GM23338 (cell line): ENCODE results near the gene KDM6A. TPM values are rescaled to one million over a fixed set of nuclear protein-coding genes. Genes with fewer than 3 reads are reported as not detected.
A peak's percentile ranks its signal among the peaks of the same experiment; 100 is the strongest.

ENCODE experiments used
- ATAC-seq: fragments of 200-7000 bp; cut with Tn5 transposase; 3 replicates; pipeline ENCODE4 v1.9.1; 2020
- DNase-seq: peaks from one replicate; pipeline ENCODE4 v3.0.0-alpha.2; 2015; ENCODE audit warnings: low spot score
- H2AFZ ChIP-seq: fragments of 200-600 bp; sonication (generic); 2 replicates; pipeline ENCODE4 v1.8.0; 2016; ENCODE audit warnings: antibody characterized with exemption, mild to moderate bottlenecking, moderate library complexity
- H3F3A ChIP-seq: fragments of 200-600 bp; sonication (generic); replicated peaks from 2 replicates; pipeline ENCODE4 v1.8.0; 2017; ENCODE audit warnings: antibody characterized with exemption, mixed run types, low read depth
- H3K27ac ChIP-seq: fragments of 200-600 bp; sonication (generic); 2 replicates; pipeline ENCODE4 v1.6.1; 2016; ENCODE audit warnings: low read depth
- H3K27me3 ChIP-seq: fragments of 200-600 bp; sonication (generic); 2 replicates; pipeline ENCODE4 v1.8.0; 2016; ENCODE audit warnings: mild to moderate bottlenecking, mixed run types, moderate library complexity; ENCODE audit not compliant: insufficient read depth
- H3K36me3 ChIP-seq: fragments of 200-600 bp; sonication (generic); 2 replicates; pipeline ENCODE4 v1.8.0; 2016; ENCODE audit warnings: mild to moderate bottlenecking; ENCODE audit not compliant: insufficient read depth
- H3K4me1 ChIP-seq: fragments of 200-600 bp; sonication (generic); 2 replicates; pipeline ENCODE4 v1.8.0; 2016; ENCODE audit warnings: mild to moderate bottlenecking, moderate library complexity; ENCODE audit not compliant: insufficient read depth
- H3K4me2 ChIP-seq: fragments of 200-600 bp; sonication (generic); 2 replicates; pipeline ENCODE4 v1.7.1; 2017; ENCODE audit warnings: mixed run types
- H3K4me3 ChIP-seq: fragments of 200-600 bp; sonication (generic); 2 replicates; pipeline ENCODE4 v1.6.1; 2016; ENCODE audit warnings: mixed run types
- H3K79me2 ChIP-seq: fragments of 200-600 bp; sonication (generic); replicated peaks from 2 replicates; pipeline ENCODE4 v1.8.0; 2017; ENCODE audit warnings: mild to moderate bottlenecking; ENCODE audit not compliant: insufficient read depth
- H3K9me2 ChIP-seq: fragments of 200-600 bp; sonication (generic); 2 replicates; pipeline ENCODE4 v1.8.0; 2017; ENCODE audit not compliant: insufficient read depth
- H4K20me1 ChIP-seq: fragments of 200-600 bp; sonication (generic); replicated peaks from 2 replicates; pipeline ENCODE4 v1.8.0; 2017; ENCODE audit warnings: mild to moderate bottlenecking; ENCODE audit not compliant: insufficient read depth
- H3K27ac Mint-ChIP-seq: 2 replicates; pipeline ENCODE4 v1.8.0; 2020; ENCODE audit warnings: inconsistent platforms, mild to moderate bottlenecking, moderate library complexity, mixed read lengths
- H3K27me3 Mint-ChIP-seq: 3 replicates; pipeline ENCODE4 v1.8.0; 2022; ENCODE audit warnings: low read depth, mild to moderate bottlenecking, moderate library complexity, mixed read lengths, inconsistent platforms; ENCODE audit not compliant: insufficient read depth, poor library complexity
- H3K36me3 Mint-ChIP-seq: 3 replicates; pipeline ENCODE4 v1.8.0; 2021; ENCODE audit warnings: low read depth, mild to moderate bottlenecking, inconsistent platforms, moderate library complexity, mixed read lengths
- H3K4me1 Mint-ChIP-seq: 3 replicates; pipeline ENCODE4 v1.8.0; 2020; ENCODE audit warnings: mild to moderate bottlenecking, inconsistent platforms, mixed read lengths
- H3K4me3 Mint-ChIP-seq: 3 replicates; pipeline ENCODE4 v1.8.0; 2021; ENCODE audit warnings: moderate library complexity, mild to moderate bottlenecking, inconsistent platforms, mixed read lengths
- H3K9me3 Mint-ChIP-seq: 3 replicates; pipeline ENCODE4 v1.8.0; 2020; ENCODE audit warnings: moderate library complexity, mild to moderate bottlenecking, inconsistent platforms, mixed read lengths
- CREB1 ChIP-seq: fragments of 250-450 bp; sonication (Bioruptor Pico); IDR thresholded peaks from 2 replicates; pipeline ENCODE4 v1.5.0; 2020; ENCODE audit warnings: low read depth, mild to moderate bottlenecking, moderate library complexity
- CTCF ChIP-seq, 2 experiments: fragments of 200-600 bp in 1 of 2; sonication (generic) in 1 of 2; conservative IDR thresholded peaks; 2 replicates each; pipeline versions ENCODE4 v1.5.1 to v1.6.1; 2016 to 2017; ENCODE audit warnings: antibody characterized with exemption in 2 of 2, low read depth in 2 of 2, mild to moderate bottlenecking in 2 of 2, moderate library complexity in 1 of 2
- ETS1 ChIP-seq: IDR thresholded peaks from 2 replicates; pipeline ENCODE4 v1.6.1; 2016; ENCODE audit warnings: antibody characterized with exemption
- EZH2 ChIP-seq: fragments of 200-600 bp; sonication (generic); IDR thresholded peaks from one replicate; pipeline ENCODE4 v1.8.0; 2017; ENCODE audit warnings: antibody characterized with exemption, mild to moderate bottlenecking, low read depth; ENCODE audit not compliant: unreplicated experiment
- EZH2phosphoT487 ChIP-seq: fragments of 200-600 bp; sonication (generic); IDR thresholded peaks from one replicate; pipeline ENCODE4 v1.8.1; 2018; ENCODE audit warnings: antibody characterized with exemption; ENCODE audit not compliant: unreplicated experiment
- POLR2AphosphoS5 ChIP-seq: IDR thresholded peaks from 2 replicates; pipeline ENCODE4 v1.6.1; 2016; ENCODE audit warnings: antibody characterized with exemption, low read depth
- REST ChIP-seq: IDR thresholded peaks from one replicate; pipeline ENCODE4 v1.6.1; 2018; ENCODE audit warnings: antibody characterized with exemption; ENCODE audit not compliant: unreplicated experiment
- ZNF114 ChIP-seq: fragments of 250-450 bp; sonication (Bioruptor Pico); IDR thresholded peaks from 2 replicates; pipeline ENCODE4 v1.5.0; 2020; ENCODE audit warnings: mild to moderate bottlenecking, moderate library complexity
- ZNF331 ChIP-seq: fragments of 250-450 bp; sonication (Bioruptor Pico); IDR thresholded peaks from 2 replicates; pipeline ENCODE4 v1.5.0; 2020; ENCODE audit warnings: low read depth, mild to moderate bottlenecking, moderate library complexity
- ZNF462 ChIP-seq: fragments of 250-450 bp; sonication (Bioruptor Pico); IDR thresholded peaks from 2 replicates; pipeline ENCODE4 v1.5.0; 2020; ENCODE audit warnings: mild to moderate bottlenecking, moderate library complexity
- polyA plus RNA-seq: library from polyadenylated mRNA; unstranded; fragments of >200 nt; fragmentation: Nextera tagmentation; extraction: Ambion mirVana; gene quantifications from 2 replicates; pipeline ENCODE4 v1.2.1, GENCODE V29; 2016
- total RNA-seq: library from RNA; depleted of rRNA; stranded (reverse); fragments of >200 nt; shearing (Covaris generic); gene quantifications from 2 replicates; pipeline ENCODE4 v1.2.3, GENCODE V29; 2014

KDM6A gene
- total and polyA plus RNA-seq, 2 experiments from 2014 or later = 22.8 to 102 TPM

- no peak for TF ChIP-seq ETS1
- TF ChIP-seq REST = no peak
- no peak for TF ChIP-seq ZNF114
- no peak for TF ChIP-seq POLR2AphosphoS5
Observed at GRCh38 chrX:45017946-45018345, 145.0 kb downstream of the KDM6A start (continued).

GRCh38 chrX:45022150-45022549 lies 149.2 kb downstream of the KDM6A start:
- peak; percentile 31 for DNase-seq
- Mint-ChIP-seq H3K4me3 (no peak overlapping the region), H3K36me3 (peaks cover 3% of the 10 kb centered on the region; the same call in 1 of the 3 replicates), H3K9me3 (no peaks in the 10 kb centered on the region), H3K27ac (peak overlapping the region; percentile 36; the same call in 1 of the 2 replicates), H3K27me3 (peaks cover 2% of the 10 kb centered on the region), H3K4me1 (peaks cover 38% of the 10 kb centered on the region)
- Histone ChIP-seq H3F3A (no peaks in the 10 kb centered on the region), H3K9me2 (no peaks in the 10 kb centered on the region), H3K4me3 (no peak overlapping the region), H3K27me3 (no peaks in the 10 kb centered on the region), H3K4me2 (0 out of 2 replicates have a peak overlapping the region, but pooled peaks have one; percentile 0), H3K36me3 (no peaks in the 10 kb centered on the region), H3K4me1 (peaks cover 37% of the 10 kb centered on the region), H3K79me2 (peaks cover 100% of the 10 kb centered on the region), H4K20me1 (peaks cover 14% of the 10 kb centered on the region; the same call in 1 of the 2 replicates), H2AFZ (no peak overlapping the region), H3K27ac (peak overlapping the region; percentile 64; the same call in 1 of the 2 replicates)
- no peak for ATAC-seq
- no peak for TF ChIP-seq EZH2
- no peak for TF ChIP-seq EZH2phosphoT487
- no peak for TF ChIP-seq ZNF331 (CRISPR knock-in tag)
- TF ChIP-seq ZNF462 (CRISPR knock-in tag) = no peak
- TF ChIP-seq ZNF114 = no peak
- TF ChIP-seq CTCF (conservative IDR thresholded peaks at IDR 0.05; ENCODE audit: low read depth in 2 of 2) = no peak
- no peak for TF ChIP-seq CREB1
